AG04450 (cell line): Measurements from ENCODE around the gene STK32A. TPM values are rescaled to one million over a fixed set of nuclear protein-coding genes. Genes with fewer than 3 reads are reported as not detected.

Experiments used
- CTCF ChIA-PET: fragments of 300-600, 350-600 bp; formaldehyde crosslinking; extraction: SDS; loops from one replicate; lab custom pipeline; 2022; ENCODE audit warnings: antibody characterized with exemption, inconsistent platforms; lab: Charles Lee
- POLR2A ChIA-PET: fragments of 350-600 bp; formaldehyde crosslinking; extraction: SDS; loops from one replicate; lab custom pipeline; 2021; ENCODE audit warnings: antibody characterized with exemption, inconsistent platforms; lab: Yijun Ruan, JAX
- DNase-seq: peaks from one replicate; pipeline ENCODE4 v3.0.0-alpha.2; 2011; ENCODE audit warnings: low read depth, low spot score
- H3K27ac ChIP-seq: one replicate; pipeline ENCODE4 v1.5.1; 2012; ENCODE audit warnings: low read depth, low read length, control low read depth
- H3K27me3 ChIP-seq: one replicate; pipeline ENCODE4 v1.6.0; 2012; ENCODE audit warnings: low read length; ENCODE audit not compliant: control insufficient read depth, insufficient read depth
- H3K4me3 ChIP-seq: 2 replicates; pipeline ENCODE4 v1.5.1; 2011; ENCODE audit warnings: mild to moderate bottlenecking, low read depth, low read length, control low read depth
- H3K9me3 ChIP-seq: 2 replicates; pipeline ENCODE4 v1.5.1; 2012; ENCODE audit warnings: low read length; ENCODE audit not compliant: control insufficient read depth, insufficient read depth
- CTCF ChIP-seq: IDR thresholded peaks from 2 replicates; pipeline ENCODE4 v1.5.1; 2011; ENCODE audit warnings: low read depth, low read length, control low read depth, inconsistent platforms
- polyA plus RNA-seq: library from polyadenylated mRNA; depleted of rRNA; stranded (reverse); fragments of >200 nt; gene quantifications from 2 replicates; pipeline ENCODE4 v1.2.3, GENCODE V29; 2011

The STK32A gene
- polyA plus RNA-seq, 1 experiment, result 0.20 TPM

GRCh38 chr5:147403651-147404640 is 169.1 kb downstream of the STK32A start:
- POLR2A ChIA-PET, result interaction anchor here (0.6 to 1.3 kb wide), 5 partner anchors 13 to 172 kb away, joined by 3 to 5 read pairs (median 4); no protein-coding TSS in a partner anchor

DNA sequence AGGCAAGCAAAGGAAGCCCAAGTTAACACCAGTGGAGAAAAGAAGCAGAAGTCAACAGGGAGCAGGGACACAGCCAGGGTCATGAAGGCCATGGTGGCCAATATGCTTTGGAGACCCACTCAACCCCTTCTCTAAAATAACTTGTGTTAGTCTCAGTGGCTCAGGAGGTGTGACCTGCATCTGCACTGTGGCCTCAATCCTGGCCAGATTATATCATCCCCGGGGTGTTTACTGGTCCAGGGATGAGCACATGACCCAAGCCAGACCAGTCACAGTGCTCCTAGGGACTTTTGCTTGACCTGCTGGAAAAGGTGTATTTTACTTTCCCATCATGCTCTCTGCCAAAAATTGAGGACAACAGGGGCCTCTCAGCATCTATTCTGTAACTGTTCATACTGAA is 169.9 kb downstream of the STK32A start:
- no peaks in the 10 kb centered on the region for H3K27me3 ChIP-seq
- ChIA-PET POLR2A (interaction anchor here (0.6 to 1.3 kb wide), 4 partner anchors 13 to 171 kb away, joined by 3 to 5 read pairs (median 4); no protein-coding TSS in a partner anchor), CTCF (interaction anchor here (1.3 to 2.9 kb wide), 4 partner anchors 14 to 180 kb away, joined by 3 to 29 read pairs (median 16); no protein-coding TSS in a partner anchor)
- no peak for DNase-seq
- no peaks in the 10 kb centered on the region for H3K9me3 ChIP-seq
- TF ChIP-seq CTCF, result no peak
- H3K27ac ChIP-seq, result peak overlapping the region; percentile 98
- no peak overlapping the region for H3K4me3 ChIP-seq

More at GRCh38 chr5:147403651-147404640, 169.1 kb downstream of the STK32A start:
- TF ChIP-seq CTCF, result no peak
- Histone ChIP-seq H3K27ac (peak overlapping the region; percentile 98), H3K4me3 (peak overlapping the region; percentile 43), H3K9me3 (no peaks in the 10 kb centered on the region), H3K27me3 (no peaks in the 10 kb centered on the region)
- peak; percentile 90 for DNase-seq
- CTCF ChIA-PET, result interaction anchor here (0.9 to 2.9 kb wide), 6 partner anchors 13 to 180 kb away, joined by 3 to 29 read pairs (median 4); no protein-coding TSS in a partner anchor

DNA sequence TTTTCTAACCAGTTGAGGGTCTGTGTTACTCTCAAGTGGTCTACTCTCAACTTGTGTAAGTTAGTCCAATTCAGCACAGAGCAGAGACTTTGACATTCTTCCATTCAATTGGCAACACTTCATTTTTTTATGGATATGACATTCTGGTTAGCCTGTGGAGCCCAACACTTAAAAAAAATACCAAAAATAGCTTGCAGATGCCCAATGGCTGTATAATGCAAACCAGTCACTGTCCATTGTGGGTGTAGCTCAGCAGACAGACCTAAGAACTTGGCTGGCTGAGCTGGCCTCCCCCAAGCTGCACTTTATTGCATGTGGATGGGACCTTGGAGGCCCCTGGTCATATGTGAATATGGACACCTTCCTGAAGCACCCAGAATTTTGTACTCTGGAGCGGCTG is 171.8 kb downstream of the STK32A start:
- no peak for TF ChIP-seq CTCF
- CTCF ChIA-PET, result interaction anchor here (1.5 to 1.6 kb wide), 2 partner anchors 170 to 172 kb away, joined by 7 to 10 read pairs; no protein-coding TSS in a partner anchor
- Histone ChIP-seq H3K27ac (peak overlapping the region; percentile 72), H3K9me3 (no peaks in the 10 kb centered on the region), H3K4me3 (no peak overlapping the region), H3K27me3 (no peaks in the 10 kb centered on the region)
- POLR2A ChIA-PET, result interaction anchor here (1.3 kb wide), 1 partner anchor 11 kb away, joined by 4 read pairs; no protein-coding TSS in a partner anchor
- no peak for DNase-seq

DNA sequence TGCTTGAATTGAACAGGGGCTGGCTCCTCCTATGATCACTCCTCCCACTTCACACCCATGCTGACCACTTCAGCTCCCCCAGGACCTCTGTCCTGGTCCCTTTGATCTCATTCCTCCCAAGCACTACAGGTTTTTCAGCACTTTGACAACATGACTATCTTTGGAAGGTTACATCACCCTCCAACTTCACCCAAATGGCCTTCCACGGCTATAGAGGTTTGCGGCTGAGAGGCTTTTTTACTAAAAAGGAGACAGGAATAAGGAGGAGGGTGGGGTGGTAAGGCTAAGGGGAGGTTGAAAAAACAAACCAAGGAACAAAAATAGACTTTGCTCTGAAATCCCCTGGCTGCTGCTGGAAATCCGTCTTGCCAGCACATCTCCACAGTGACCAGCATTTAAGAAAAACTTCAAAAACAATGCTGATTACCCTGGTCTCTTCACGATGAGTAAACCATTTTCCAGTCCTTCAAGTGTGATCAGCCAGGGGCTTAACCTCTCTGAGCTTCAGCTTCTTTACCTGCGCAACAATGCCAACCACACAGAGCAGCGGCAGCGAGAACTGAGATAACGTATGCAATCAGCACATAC is 172.4 kb downstream of the STK32A start:
- CTCF ChIA-PET, result interaction anchor here (1.6 kb wide), 1 partner anchor 171 kb away, joined by 10 read pairs; no protein-coding TSS in a partner anchor
- POLR2A ChIA-PET, result interaction anchor here (0.6 to 1.3 kb wide), 2 partner anchors 11 to 155 kb away, joined by 3 to 4 read pairs; no protein-coding TSS in a partner anchor
- no peak for DNase-seq
- TF ChIP-seq CTCF, result no peak
- H3K9me3 ChIP-seq, result no peaks in the 10 kb centered on the region
- peak overlapping the region; percentile 72 for H3K27ac ChIP-seq
- no peaks in the 10 kb centered on the region for H3K27me3 ChIP-seq
- no peak overlapping the region for H3K4me3 ChIP-seq
